GM12892 (cell line): Measurements from ENCODE around the gene RETREG1.

ENCODE experiments used
- POLR2AphosphoS5 ChIP-seq: IDR thresholded peaks from 2 replicates; pipeline ENCODE4 v1.6.1; 2011; ENCODE audit warnings: low read depth, low read length, control low read depth
- TAF1 ChIP-seq: IDR thresholded peaks from 2 replicates; pipeline ENCODE4 v1.6.1; 2011; ENCODE audit warnings: low read depth, mild to moderate bottlenecking, control low read depth, low read length, borderline replicate concordance

GRCh38 chr5:16536246-16536645 lies 80.6 kb downstream of the RETREG1 start:
- TF ChIP-seq POLR2AphosphoS5 (no peak), TAF1 (no peak)
